ENCODE results near the gene MON1B. TPM values are rescaled to one million over a fixed set of nuclear protein-coding genes. Genes with fewer than 3 reads are reported as not detected.
"Not testable (repeated sequence)": the region's sequence is repeated elsewhere in the genome, so short reads cannot be mapped to it uniquely, and the experiment has no call there.

Gene MON1B
- total RNA-seq = 5.0 TPM

DNA sequence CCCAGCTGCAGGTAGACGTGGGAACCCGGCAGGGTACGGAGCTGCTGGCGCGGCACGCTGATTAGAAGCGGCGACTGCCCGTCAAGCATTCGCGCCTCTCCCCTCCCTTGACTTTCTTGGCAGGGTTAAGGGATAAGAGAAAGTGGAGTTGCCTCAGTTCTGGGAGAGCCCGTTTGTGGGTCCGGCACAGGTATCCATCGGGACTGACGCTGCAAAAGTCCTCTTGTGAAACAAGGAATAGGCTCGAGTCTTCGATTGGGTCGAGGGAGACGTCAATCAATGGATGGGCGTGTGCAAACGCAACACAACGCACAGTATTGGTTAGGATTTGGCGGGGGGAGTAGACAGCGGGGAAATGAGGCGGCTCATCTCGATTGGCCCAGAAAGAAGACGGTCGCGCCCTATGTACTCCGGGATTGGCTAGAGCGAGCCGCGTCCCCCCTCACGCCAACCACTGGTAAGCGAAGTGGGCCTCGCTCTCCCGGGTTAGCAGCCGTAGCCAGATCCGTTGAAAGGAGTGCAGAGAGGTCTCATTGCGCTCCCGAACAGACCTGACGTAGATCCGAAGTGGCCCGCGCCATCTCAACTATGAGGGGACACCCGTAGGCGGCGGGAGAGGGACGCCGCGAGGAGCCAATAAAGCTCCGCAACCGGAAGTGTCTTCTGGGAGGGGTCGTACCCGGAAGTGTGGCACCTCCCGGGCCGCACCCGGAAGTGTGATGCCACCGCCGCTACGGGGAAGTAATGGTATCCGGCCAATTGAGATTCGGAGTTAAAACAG is at the start of gene MON1B:
Gene MON1B, plus strand, starts transcription at position 713 of the 781 bp plus-strand sequence. CDS start 296 bp downstream, outside the sequence.
- peak; percentile 99 for DNase-seq

DNA sequence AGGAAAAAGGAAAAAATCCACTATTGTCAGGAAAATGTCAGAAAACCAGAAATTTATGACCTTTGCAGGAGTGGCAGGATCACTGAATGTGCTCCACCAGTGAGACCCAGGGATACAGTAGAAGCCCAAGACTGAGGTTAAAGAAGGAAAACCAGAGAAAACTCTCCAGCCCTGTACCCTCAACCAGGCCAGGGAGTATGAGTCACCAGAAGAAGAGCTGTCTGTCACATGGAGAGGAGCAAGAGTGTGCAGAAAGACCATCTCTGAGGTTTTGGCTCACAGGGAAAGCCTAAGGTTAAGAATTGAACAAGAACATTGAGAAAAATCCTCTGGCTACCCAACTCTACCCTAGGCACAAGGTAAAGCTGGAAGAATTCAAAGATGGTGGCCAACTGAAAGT is 47.6 kb upstream of the MON1B start:
- DNase-seq = no peak

DNA sequence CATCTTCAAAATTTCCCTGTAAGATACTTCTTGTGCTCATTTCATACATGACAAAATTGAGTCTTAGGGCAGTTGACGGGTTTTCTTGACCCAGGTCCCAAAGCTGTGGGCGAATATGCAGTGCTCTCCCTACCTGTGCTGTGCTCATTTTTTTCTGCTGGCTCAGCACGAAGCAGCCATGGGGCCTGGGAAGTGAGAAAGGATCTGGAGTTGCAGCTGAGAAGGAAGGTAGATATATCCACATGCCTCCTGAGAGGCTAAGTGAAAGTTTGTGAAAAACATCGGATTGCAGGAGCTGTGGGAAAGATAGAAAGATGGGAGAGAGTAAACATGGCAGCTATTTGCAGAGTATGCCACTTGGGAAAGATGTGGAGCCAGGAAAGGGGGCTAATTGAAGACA is 42.9 kb upstream of the MON1B start:
- no peak for DNase-seq

DNA sequence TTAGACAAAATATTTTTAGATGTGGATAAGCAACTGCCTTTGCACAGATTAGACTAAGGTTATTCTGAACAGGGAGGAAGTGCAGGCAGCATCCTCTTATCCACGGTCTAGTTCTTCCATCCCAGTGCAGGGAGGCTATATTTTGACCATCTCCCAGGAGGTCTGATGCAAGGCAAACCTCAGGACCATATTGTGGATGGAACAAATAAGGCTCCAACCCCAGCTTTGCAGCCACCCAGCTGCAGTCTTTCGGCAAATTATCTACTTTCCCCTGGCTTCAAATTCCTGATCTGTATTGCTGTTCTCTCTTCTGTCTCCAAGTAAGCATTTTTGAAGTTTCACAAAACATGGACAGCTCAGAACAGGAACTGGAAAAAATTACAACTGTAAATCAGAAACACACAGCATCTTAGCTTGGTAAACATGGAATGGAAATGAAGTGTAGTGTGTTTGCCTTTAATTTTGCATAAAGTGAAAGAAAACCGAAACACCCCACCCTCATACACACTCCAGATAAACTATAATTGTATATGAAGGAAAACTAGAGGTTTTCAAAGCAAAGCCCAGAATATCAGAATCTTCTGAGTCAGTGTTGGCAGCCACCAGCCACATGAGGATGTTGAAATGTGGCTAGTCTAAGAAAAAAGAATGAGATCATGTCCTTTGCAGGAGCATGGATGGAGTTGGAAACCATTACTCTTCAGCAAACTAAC is 33.5 kb upstream of the MON1B start:
- DNase-seq = peak; percentile 50

DNA sequence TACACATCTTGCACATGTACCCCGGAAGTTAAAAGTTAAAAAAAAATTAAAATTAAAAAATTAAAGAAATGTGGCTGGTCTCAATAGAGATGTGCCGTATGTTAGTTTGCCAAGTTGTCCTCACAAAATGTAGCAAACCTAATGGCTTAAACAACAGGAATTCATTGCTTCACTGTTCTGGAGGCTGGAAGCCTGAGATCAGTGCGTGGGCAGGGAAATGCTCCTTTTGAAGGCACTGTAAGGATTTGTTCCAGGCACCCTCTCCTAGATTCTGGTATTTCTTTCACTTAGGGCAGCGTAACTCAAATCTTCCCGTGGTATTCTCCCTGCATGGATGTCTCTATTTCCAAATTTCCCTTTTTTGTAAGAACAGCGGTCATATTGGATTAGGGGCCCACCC is 32.7 kb upstream of the MON1B start:
- no peak for DNase-seq

DNA sequence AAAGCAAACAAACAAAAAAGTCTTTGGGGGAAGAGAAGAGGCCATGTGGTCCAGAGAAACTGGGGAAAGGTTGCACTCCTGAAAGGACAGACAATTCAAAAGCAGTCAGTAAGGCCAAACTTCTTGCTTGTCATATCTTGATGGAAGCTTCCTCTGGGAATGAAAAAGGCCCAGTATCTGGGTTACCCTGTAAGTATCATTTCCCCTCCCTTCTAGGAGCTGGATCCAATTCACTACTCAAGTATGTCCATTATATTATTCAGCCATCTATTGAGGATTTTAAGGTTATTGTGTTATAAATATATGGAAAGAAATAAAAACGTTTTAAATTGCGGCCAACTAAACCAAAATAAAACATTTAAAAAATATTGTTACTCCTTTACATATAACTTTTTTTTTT is 26.0 kb upstream of the MON1B start:
- DNase-seq = no peak

DNA sequence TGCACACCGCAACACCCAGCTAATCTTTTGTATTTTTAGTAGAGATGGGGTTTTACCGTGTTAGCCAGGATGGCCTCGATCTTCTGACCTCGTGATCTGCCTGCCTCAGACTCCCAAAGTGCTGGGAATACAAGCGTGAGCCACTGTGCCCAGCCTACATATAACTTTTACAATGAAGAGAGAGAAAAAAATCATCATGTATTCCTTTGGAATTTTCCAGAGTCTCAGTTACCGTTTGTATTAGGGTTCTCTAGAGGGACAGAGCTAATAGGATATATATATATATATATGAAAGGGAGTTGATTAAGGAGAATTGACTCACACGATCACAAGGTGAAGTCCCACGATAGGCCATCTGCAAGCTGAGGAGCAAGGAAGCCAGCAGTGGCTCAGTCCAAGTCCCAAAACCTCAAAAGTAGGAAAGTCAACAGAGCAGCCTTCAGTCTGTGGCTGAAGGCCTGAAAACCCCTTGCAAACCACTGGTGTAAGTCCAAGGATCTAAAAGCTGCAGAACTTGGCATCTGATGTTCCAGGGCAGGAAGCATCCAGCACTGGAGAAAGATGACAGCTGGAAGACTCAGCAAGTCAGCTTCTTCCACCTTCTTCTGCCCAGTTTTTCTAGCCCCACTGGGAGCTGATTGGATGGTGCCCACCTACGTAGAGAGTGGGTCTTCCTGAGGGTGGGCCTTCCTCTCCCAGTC is 25.3 kb upstream of the MON1B start:
- DNase-seq = peak; percentile 57

DNA sequence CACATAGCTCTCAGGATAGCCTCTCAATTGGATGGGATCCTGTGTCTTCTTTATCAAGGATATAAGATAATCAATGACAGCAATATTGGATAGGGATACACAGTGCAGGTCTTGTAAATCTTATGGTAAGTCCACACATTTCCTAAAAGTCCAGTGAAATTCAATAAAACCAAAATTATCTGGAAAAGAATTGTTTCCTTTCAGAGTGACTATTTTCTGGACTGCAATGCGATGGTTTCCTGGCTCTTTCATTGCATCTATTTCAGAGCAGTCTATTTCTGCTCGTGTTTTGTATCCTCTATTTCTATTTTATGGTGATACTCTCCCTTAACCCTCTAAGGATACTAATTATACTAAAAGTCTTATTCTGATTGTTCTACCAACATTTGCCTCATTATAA is 24.3 kb upstream of the MON1B start:
- no peak for DNase-seq

DNA sequence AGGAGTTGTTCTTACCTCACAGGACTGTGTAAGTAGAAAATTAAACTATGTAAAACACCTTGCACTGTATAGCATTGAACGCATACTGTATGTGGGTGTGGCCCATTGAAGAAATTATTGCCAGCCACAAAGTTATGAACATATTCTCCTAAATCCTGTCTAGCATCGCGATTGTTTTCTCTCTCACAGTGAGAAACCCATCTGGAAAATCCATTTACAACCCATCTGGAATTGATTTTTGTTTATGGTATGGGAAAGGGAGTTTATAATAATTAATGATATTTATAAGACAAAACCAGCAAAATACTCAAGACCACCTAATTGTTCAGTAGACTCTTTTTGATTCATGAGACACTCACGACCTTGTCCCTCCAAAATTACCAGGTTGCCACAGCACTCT is 22.1 kb upstream of the MON1B start:
- DNase-seq = no peak

DNA sequence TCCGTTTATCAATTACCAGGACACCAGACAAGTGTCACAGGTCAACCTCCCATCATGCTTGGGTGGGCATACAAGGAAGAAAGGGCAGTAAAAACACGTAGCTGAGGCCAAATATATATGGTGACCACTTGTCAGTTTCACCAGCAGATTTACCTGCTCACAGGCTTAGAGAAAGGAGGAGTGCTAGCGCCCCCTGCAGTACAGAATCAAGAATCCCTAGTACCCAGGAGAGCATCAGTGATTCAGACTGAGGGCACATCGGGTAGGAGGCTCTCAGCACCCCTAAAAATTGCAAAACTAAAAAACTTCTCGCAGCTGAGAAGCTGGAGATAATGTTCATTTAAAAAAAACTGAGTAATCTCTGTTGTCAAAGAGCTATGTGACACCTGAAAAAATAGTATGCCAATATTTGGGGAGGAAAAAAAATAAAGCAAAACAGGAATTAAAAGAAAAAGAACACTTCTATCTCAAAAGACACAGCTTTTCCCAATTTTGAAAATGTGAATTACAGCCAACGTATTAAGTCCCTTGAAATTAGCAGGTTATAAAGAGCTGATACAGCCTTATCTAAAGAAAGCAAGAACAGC is 21.2 kb upstream of the MON1B start:
- DNase-seq = peak; percentile 61

DNA sequence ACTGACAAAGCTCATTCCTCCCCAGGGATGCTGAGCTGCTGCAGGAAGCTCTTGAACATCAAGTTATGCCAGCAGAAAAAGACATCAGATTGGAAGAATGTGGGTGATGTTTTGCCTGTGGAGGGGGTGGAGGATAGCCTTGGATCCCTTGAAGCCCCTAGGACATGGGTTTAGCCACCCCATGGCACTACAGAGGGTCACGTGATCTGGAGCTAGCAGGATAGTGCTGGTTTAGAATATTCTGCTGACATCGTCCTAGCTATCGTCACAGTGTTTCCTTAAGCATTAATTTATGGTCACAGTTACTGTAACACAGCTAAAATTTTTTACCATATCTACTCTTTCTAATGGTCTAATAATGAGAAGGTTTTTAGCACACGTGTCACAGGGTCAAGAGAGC is 20.2 kb upstream of the MON1B start:
- no peak for DNase-seq

DNA sequence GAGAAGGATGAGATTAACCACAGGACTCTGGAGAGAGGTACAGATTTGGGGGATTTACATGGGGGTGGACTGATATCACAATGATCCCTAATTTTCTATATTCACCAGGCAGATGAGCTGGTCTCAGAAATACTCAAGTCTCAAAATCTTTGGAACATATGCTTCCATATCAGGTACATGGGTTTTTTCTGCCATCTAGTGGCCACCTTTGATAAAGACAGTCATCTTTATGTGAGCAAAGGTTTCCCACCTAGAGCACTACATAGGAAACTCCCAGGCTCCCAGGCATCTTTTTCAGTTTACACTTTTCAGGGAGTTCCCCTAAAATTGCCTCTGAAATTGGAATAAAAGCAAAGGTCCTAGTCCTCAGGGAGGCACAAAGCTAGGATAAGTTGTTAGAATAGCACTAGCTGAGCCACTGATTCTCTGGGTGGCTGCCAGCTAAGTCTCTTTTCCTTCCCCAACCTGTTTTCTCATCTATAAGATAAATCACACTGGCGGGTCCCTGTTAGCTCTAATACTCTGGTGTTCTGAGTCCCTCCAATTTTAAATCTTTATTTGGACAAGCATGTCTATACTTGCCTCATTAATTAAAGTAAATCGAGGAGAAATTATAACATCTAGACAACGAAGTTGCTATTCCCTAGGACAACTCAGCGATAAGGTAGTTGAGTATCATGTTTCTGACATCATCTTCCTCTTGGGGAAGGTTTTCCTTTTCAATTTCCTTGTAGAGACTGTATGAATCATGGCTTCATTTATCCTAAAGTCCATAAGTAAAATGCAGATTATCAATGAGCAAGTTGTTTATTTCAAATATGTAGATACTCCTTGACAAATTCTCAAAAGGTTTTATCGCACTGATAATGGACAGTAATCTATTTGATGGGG is 19.0 kb upstream of the MON1B start:
- peak; percentile 86 for DNase-seq

DNA sequence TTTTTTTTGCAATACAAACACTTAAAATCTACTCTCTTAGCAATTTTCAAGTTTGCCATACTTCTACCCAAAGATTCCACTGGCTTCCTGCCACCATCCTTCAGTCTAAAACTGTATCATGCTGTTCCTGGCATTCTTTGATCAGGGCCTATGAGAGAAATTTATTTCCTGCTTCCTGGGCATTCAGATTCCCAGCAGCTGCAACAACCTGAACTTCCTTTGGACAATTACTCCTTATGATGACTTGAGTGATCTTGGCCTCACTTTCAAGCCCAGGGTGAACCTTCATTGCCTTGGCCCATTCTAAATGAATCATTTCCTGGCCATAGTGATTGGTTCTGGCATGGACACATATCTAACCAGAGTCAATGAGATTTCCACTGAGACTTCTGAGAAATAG is 18.0 kb upstream of the MON1B start:
- no peak for DNase-seq

DNA sequence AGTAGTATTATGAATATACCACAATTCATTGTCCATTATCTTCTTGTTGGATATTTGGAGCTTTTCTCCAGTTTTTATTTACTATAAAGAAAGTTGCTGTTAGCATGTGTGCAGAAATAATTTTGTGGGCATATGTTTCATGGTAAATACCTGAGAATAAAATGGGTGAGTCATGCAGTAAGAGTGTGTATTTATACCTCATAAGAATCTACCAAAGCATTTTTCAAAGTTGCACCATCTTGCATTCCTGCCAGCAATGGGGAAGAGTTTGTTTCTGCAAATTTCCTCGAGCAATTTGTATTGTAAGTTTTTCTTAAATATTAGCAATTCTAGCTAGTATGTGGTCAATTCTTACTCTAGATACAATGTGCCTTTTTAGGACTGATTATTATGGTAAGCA is 7.9 kb upstream of the MON1B start:
- no peak for DNase-seq

DNA sequence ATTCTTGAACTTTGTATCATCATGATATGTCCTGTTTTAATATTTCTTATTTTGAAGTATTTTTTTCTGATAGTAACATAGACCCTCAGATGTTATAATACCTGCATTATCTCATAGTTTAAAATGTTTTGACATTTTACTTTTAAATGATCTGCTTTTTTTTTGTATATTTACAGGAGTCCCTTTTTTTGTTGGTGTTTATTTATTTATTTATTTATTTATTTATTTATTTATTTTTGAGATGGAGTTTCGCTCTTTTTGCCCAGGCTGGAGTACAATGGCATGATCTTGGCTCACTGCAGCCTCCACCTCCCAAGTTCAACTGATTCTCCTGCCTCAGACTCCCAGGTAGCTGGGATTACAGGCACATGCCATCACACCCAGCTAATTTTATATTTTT is 4.7 kb upstream of the MON1B start:
- DNase-seq = not testable (repeated sequence)

DNA sequence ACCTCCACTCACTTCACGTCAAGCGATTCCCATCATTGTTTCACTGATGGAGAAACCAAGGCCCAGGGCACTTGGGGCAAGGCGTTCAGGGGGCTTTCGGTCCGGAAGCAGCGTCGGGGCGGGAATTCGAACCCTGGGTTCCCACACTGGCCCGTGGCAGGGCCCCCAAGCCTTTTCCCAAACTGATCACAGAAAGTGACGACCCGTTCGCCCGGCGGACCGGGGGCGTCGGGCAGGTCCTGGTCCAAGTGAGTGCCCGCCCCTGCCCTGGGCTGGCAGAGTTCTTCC is 856 bp upstream of the MON1B start:
- DNase-seq = no peak

DNA sequence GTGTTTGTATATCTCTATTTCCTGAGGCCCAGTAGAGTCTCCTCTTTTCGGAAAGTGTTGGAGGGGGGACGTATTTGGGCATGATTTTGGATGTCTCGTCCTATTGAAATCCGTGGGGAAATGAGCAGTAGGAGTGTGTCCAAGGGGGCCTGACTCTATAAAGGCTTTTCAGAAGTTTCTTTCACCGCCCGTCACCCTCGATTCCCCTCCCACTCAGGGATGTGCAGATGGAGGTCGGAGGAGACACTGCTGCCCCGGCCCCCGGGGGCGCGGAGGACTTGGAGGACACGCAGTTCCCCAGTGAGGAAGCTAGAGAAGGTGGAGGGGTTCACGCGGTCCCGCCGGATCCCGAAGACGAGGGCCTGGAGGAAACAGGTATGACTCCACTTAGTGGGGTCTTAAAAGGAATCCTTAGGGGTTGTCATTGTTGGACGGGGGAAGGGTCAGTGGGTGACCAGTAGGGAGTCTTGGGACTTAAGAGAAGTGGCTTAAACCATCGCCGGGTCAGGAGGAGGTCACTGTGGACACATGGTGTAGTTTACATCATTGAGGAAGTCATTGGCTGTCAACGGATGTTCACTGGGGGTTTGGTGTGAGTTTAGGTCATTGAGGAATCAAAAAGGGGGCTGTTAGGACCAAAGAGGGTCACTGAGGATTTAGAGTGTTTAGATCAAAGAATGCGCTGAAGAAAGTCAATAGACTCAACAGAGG is 424 bp downstream of the MON1B start:
- no peak for DNase-seq

DNA sequence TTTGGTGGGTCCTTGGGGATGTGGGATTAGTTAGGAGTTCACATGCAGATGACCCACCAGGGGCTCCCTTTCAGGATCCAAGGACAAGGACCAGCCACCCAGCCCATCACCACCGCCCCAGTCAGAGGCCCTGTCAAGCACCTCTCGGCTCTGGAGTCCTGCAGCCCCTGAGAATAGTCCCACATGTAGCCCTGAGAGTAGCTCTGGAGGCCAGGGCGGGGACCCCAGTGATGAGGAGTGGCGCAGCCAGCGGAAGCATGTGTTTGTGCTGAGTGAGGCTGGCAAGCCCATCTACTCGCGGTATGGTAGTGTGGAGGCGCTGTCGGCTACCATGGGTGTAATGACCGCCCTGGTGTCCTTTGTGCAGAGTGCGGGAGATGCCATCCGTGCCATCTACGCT is 2.4 kb downstream of the MON1B start:
- no peak for DNase-seq

DNA sequence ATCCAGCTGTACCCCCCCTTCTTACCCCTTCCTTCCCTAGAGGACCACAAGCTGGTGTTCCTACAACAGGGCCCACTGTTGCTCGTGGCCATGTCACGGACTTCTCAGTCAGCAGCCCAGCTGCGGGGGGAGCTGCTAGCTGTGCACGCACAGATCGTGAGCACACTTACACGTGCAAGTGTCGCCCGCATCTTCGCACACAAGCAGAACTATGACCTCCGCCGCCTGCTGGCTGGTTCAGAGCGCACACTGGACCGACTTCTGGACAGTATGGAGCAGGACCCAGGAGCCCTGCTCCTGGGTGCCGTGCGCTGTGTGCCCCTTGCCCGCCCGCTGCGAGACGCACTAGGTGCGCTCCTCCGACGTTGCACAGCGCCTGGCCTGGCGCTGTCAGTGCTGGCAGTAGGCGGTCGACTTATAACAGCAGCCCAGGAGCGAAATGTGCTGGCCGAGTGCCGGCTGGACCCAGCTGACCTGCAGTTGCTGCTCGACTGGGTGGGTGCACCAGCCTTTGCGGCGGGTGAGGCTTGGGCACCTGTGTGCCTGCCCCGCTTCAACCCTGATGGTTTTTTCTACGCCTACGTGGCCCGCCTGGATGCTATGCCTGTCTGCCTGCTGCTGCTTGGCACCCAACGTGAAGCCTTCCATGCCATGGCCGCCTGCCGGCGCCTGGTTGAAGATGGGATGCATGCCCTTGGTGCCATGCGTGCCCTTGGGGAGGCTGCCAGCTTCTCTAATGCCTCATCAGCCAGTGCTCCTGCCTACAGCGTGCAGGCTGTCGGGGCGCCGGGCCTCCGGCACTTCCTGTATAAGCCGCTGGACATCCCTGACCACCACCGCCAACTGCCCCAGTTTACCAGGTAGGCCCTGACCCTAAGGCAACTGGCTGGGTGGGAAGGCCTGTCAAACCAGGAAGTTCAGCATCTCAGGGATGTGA is 3.6 kb downstream of the MON1B start:
- DNase-seq = no peak

DNA sequence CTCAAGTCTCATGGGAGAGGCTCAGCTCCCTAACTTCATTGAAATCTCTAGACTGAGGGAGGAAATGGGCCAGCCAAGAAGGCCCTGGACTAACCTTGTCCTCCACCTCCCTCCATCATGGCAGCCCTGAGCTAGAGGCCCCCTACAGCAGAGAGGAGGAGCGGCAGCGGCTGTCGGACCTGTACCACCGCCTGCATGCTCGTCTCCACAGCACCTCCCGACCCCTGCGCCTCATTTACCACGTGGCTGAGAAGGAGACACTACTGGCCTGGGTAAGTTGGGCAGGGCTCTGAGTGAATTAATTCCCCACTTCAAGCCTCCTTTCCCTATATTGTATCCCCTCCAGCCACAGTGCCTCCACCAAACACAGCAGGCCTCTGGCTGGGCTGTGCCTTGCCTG is 4.4 kb downstream of the MON1B start:
- no peak for DNase-seq
